GM21526 (cell line): ENCODE results near the gene ANKRD52.
"Not testable (repeated sequence)": the region's sequence is repeated elsewhere in the genome, so short reads cannot be mapped to it uniquely, and the experiment has no call there.

Source experiments
- ATAC-seq: cut with Tn5 transposase; IDR thresholded peaks from one replicate; pipeline ENCODE4 v1.9.1; 2021; ENCODE audit warnings: moderate library complexity; ENCODE audit not compliant: unreplicated experiment, low FRiP score

ANKRD52 gene

GRCh38 chr12:56274299-56274698, 16.1 kb upstream of the ANKRD52 start:
- ATAC-seq = no peak

DNA sequence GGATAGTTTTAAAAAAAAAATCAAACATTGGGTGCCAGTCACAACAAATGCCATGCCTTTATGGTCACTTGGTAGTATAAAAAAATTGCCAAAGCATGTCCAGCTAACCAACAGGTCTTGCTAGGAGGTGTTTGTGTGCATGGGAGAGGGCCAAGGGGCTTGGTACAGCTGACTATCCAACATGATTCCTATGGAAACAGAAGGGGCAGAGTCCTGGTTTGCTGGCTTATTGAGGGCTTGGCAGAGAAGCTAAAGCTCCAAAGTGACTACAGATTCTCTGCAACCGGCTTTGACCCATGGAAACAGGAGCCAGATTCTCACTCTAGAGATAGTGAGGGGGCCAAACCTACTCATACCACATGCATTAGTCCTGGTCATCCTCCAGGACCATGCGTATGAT, 14.3 kb upstream of the ANKRD52 start:
- not testable (repeated sequence) for ATAC-seq

GRCh38 chr12:56271031-56271430, 12.8 kb upstream of the ANKRD52 start:
- no peak for ATAC-seq

DNA sequence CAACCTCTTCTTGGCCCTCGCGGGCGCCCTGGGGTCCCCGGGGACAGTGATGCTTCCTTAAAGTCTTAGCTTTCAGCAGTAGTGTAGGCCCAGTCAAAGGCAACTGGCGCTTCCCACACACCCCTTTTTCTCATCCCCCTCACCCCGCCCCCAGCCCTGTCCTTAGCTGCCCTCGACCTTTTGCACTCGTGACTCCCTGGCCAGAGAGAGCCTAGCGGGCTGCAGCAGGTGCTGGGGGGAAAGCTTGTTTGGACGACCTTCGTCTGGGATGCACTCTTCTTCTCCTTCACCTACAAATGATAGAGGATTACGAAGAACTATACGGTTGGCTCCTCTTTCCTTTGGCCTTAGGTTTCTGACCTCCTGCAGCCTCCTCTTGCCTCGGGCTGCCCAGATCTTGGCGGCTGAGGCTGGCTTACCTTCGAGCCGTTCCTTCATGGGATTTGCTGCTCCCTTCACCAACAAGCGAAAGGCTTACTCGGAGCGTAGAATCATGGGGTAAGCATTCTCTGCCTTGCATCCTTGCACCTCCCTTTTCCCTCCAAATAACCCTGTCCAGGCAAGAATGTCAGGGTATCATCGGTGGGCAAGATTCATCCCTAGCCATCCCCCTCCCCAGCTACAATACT, 9.4 kb upstream of the ANKRD52 start:
- no peak for ATAC-seq

GRCh38 chr12:56266693-56267442, 8.7 kb upstream of the ANKRD52 start, which contains the start of gene COQ10A:
Gene COQ10A, plus strand, starts transcription at chr12:56266942. Its CDS starts 177 bp downstream, at chr12:56267119.
- ATAC-seq = peak; percentile 84

GRCh38 chr12:56266068-56266692, 8.0 kb upstream of the ANKRD52 start:
- ATAC-seq = not testable (repeated sequence)

GRCh38 chr12:56262955-56263354, 4.8 kb upstream of the ANKRD52 start:
- ATAC-seq = not testable (repeated sequence)

GRCh38 chr12:56261503-56262232, 3.5 kb upstream of the ANKRD52 start:
- no peak for ATAC-seq

DNA sequence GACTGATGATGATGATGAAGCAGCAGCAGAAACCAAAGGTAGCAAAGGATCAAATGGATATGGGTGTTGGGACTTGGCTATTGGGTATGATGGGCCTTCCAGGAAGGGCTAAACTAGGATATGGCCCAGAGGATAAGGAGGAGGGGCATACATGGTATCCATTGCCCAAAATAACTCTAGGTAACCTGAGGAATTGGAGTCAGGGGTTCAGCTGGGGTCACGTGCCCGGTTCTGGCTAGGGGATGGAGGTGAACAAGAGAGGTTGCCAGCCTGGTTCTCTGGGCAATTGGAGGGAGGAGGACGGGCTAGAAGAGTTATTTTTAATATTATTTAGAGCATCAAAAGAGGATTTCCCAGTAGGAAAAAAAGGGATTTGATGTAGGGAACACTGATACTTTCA, 2.7 kb upstream of the ANKRD52 start:
- ATAC-seq = no peak

- ATAC-seq = no peak
These were observed 2.2 kb upstream of the ANKRD52 start for GRCh38 chr12:56260380-56260779.

- ATAC-seq = no peak
These were observed 618 bp upstream of the ANKRD52 start for GRCh38 chr12:56258820-56259183.

GRCh38 chr12:56257491-56258067, 605 bp downstream of the ANKRD52 start:
- ATAC-seq = no peak

DNA sequence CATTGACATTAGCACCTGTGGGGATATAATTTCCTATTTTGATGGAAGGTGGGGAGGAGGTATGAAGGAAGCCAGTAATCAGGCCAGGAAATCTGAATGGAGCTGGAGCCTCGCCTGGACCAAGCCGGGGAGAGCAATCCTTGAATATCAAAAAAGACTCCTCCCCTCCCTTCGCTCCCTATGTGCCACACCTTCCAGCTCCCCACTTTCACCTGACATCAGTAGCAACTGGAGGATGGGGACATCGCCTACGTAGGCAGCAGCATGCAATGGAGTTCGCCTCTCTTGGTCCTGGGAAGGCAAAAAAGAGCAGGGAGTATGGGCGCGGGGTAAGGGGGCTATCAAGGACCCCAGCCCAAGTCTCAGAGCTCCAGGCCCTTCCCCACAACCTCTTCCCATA, 1.1 kb downstream of the ANKRD52 start:
- ATAC-seq = no peak

- ATAC-seq = no peak
These were observed 1.7 kb downstream of the ANKRD52 start for GRCh38 chr12:56256326-56256960.

GRCh38 chr12:56255671-56256070, 2.5 kb downstream of the ANKRD52 start:
- no peak for ATAC-seq

DNA sequence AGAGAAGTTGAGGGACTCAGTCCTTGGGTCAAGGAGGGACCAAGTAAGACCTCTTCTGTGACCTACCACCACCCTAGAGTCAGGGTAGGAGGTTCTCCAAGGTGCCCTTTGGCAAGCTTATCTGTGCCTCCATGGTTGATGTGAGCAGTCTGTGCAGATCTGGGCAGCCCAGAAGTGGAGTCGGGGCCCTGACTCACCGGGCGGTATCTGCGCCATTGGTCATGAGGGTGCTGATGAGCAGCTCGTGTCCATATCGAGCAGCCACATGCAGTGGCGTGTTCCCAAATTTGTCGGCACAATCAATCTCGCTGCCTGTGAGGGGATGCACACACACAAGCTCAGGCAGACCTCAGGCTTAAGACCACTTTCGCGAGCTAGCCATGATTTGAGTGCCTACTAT, 5.1 kb downstream of the ANKRD52 start:
- ATAC-seq = no peak

- ATAC-seq = no peak
These were observed 5.5 kb downstream of the ANKRD52 start for GRCh38 chr12:56252649-56253048.

- no peak for ATAC-seq
These were observed 9.5 kb downstream of the ANKRD52 start for GRCh38 chr12:56248711-56249110.

- ATAC-seq = no peak
These were observed 10.3 kb downstream of the ANKRD52 start for GRCh38 chr12:56247923-56248322.

DNA sequence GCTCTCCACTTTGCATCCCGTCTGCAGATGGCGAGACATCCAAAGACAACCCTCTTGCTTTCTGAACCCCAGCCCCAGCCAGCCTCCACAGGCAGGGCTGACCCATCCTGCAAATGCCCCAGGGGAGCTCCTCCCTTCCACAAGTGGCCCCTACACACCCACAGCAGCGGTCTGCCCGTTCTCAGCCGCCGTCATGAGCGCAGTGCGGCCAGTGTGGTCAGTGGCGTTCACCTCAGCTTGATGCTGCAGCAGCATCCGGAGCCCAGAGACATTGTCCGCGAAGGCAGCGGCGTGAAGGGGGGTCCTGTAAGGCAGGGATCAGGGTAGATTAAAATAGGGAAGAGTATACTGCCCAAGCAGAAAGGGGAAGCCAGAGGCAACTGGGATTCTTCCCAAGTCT, 13.7 kb downstream of the ANKRD52 start:
- ATAC-seq = no peak
